ENCODE data around the gene TMEM25.
"Not testable (repeated sequence)": the region's sequence is repeated elsewhere in the genome, so short reads cannot be mapped to it uniquely, and the experiment has no call there.

The TMEM25 gene

DNA sequence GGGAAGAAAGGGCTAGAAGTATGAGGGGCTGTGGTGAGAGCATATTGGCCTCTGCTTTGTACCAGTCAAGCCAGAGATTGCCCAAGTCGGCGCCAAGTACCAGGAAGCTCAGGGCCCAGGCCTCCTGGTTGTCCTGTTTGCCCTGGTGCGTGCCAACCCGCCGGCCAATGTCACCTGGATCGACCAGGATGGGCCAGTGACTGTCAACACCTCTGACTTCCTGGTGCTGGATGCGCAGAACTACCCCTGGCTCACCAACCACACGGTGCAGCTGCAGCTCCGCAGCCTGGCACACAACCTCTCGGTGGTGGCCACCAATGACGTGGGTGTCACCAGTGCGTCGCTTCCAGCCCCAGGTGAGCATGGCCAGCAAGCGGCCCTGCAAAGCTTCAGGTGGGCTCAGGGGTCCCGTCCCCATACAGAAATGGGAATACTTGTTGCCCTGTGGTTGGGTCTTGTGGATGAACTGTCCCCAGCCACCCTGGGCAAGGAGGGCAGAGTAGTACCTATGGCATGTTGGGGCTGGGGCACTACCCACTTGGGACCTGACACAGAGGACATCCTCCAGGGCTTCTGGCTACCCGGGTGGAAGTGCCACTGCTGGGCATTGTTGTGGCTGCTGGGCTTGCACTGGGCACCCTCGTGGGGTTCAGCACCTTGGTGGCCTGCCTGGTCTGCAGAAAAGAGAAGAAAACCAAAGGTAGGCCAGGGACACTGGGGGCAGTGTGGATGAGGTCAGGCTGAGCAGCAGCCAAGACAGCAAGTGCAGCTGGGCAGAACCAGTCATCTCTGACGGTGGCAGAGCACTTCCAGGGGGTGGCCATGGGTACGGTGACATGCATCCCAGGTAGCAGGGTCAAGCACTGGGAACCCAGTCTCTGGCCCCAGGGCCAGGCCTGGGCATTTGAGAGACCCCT lies 2.1 kb downstream of the TMEM25 start:
- DNase-seq (ENCODE audit: low spot score) = no peak

DNA sequence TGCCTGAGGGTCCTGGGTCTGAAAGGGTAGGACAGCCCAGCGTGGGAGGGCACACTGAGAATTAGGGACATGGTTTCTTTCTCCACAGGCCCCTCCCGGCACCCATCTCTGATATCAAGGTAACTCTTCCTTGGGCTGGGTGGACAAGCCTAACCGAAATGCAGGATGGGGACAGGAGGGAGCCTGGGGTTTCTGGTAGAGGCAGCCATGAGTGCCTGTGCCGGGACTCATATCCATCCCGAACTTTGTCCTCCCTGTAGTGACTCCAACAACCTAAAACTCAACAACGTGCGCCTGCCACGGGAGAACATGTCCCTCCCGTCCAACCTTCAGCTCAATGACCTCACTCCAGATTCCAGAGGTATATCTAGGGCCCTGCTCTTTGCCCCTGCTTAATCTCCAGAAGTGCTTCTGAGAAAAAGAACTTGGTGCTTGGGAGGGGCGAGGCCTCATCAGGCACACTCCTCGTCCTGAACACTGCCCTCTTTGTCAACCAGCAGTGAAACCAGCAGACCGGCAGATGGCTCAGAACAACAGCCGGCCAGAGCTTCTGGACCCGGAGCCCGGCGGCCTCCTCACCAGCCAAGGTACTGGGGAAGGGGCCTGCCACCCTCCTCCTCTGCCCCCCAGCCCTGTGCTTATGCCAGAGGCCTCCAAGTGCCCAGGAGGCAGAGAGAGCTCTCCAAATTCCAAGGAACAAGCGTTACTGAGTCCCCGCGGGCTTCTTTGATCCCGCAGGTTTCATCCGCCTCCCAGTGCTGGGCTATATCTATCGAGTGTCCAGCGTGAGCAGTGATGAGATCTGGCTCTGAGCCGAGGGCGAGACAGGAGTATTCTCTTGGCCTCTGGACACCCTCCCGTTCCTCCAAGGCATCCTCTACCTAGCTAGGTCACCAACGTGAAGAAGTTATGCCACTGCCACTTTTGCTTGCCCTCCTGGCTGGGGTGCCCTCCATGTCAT lies 3.1 kb downstream of the TMEM25 start:
- DNase-seq (ENCODE audit: low spot score) = no peak

DNA sequence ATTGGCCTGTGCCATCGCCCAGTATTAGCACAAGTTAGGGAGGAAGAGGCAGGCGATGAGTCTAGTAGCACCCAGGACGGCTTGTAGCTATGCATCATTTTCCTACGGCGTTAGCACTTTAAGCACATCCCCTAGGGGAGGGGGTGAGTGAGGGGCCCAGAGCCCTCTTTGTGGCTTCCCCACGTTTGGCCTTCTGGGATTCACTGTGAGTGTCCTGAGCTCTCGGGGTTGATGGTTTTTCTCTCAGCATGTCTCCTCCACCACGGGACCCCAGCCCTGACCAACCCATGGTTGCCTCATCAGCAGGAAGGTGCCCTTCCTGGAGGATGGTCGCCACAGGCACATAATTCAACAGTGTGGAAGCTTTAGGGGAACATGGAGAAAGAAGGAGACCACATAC lies 4.3 kb downstream of the TMEM25 start:
- no peak for DNase-seq (ENCODE audit: low spot score)

- no peak for DNase-seq (ENCODE audit: low spot score)
Observed at GRCh38 chr11:118536726-118537125, 5.7 kb downstream of the TMEM25 start.

GRCh38 chr11:118537409-118537980 lies 6.5 kb downstream of the TMEM25 start:
- no peak for DNase-seq (ENCODE audit: low spot score)

- DNase-seq (ENCODE audit: low spot score) = no peak
Observed at GRCh38 chr11:118544010-118544646, 13.1 kb downstream of the TMEM25 start.

GRCh38 chr11:118544647-118545010 lies 13.6 kb downstream of the TMEM25 start:
- DNase-seq (ENCODE audit: low spot score) = no peak

- no peak for DNase-seq (ENCODE audit: low spot score)
Observed at GRCh38 chr11:118545533-118545932, 14.5 kb downstream of the TMEM25 start.

GRCh38 chr11:118547132-118547531 lies 16.1 kb downstream of the TMEM25 start:
- DNase-seq (ENCODE audit: low spot score) = no peak

DNA sequence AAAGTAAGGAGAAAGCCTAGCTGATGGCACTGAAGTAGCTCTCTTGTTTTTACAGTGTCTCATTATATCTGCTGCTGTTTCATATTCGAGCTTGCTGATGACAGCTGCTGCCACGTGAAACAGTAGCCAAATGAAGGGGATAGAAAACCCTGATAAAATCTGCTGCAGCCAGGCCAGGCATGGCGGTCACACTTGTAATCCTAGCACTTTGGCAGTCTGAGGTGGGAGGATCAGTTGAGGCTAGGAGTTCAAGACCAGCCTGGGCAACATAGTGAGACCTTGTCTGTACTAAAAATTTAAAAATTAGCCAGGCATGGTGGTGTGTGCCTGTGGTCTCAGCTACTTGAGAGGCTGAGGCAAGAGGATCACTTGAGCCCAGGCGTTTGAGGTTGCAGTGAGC lies 21.3 kb downstream of the TMEM25 start:
- no peak for DNase-seq (ENCODE audit: low spot score)

DNA sequence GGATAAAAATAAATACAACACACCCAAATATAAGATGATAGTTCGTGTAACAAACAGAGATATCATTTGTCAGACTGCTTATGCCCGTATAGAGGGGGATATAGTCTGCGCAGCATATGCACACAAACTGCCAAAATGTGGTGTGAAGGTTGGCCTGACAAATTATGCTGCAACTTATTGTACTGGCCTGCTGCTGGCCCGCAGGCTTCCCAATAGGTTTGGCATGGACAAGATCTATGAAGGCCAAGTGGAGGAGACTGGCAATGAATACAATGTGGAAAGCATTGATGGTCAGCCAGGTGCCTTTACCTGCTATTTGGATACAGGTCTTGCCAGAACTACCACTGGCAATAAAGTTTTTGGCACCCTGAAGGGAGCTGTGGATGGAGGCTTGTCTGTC lies 29.8 kb downstream of the TMEM25 start:
- DNase-seq (ENCODE audit: low spot score) = no peak

DNA sequence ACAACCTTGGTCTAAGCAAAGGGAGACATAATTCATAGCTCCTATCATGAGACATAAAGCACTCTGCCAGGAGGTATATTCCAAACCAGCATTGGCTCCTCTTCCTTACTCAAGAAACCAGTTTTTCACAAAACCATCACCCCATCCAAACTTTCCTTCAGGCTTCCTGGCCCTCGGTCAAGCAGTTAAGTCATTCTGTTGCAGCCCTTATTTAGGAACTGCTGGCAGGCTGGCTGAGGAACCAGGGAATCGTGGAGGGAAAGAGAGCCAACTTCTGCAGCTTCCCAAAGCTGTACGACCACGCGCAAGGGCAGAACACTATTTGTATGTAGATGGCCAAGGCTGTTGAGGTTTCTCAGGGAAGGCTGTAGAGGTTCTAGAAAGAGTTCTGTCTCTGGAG lies 34.1 kb downstream of the TMEM25 start:
- DNase-seq (ENCODE audit: low spot score) = peak; percentile 36

GRCh38 chr11:118569670-118570069 lies 38.7 kb downstream of the TMEM25 start:
- no peak for DNase-seq (ENCODE audit: low spot score)

DNA sequence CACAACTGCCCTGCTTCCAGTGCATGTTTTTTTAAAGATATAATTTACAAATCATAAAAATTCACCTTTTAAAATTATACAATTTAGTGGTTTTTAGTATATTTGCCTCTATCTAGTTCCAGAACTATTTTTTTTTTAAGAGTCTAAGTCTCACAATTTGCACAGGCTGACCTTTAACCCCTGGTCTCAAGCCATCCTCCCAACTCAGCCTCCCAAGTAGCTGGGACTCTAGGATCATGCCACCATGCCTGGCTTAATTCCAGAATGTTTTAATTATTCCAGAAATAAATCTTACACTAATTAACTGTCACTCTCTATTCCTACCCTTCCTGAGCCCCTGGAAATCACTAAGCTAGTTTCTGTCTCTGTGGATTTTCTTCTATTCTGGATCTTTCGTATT lies 39.8 kb downstream of the TMEM25 start:
- no peak for DNase-seq (ENCODE audit: low spot score)

DNA sequence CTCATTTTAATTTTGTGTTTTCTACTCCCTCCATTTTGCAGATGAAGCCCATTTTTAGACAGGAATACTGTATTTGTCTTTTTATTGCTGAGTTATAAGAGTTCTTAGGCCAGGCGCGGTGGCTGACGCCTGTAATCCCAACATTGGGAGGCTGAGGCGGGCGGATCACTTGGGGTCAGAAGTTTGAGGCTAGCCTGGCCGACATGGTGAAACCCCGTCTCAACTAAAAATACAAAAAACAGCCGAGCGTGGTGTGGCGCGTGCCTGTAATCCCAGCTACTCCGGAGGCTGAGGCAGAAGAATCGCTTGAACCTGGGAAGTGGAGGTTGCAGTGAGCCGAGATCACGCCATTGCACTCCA lies 40.7 kb downstream of the TMEM25 start:
- not testable (repeated sequence) for DNase-seq (ENCODE audit: low spot score)

DNA sequence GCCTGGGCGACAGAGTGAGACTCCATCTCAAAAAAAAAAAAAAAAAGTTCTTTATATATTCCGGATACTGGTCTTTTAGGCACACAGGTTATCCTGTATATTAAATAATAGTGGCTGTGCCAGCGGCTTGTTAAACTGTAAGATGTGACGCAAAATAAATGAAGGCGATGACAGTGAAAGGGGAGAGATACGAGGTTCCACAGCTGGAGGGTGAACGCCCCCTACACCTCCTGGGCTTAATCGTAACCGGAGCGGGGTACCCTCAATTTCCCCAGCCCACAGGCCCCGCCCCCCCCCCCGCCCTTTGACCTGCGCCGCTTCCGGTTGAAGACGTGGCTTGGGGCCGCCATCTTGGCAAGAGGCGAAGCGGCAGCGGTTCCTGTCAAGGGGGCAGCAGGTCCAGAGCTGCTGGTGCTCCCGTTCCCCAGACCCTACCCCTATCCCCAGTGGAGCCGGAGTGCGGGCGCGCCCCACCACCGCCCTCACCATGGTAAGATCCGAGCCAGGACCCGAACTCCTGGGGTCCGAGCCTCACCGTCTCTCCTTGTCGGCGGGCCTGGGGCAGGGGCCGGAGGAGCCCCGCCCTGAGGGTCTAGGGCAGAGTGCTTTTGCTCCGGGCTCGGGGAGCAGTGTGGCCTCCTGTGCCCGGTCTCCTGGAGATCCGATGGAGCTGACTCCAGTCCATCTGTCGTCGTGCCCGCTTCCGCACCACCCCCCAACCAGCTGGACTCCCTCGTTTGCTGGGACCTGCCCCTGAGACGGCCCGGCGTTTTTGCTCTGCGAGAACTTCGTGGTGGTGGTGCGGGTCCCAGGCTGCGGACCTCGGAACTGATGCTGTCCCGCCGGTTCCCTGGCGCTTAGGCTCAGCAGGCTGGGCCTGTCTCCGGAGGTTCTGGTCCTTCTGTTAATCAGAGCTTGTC lies 41.3 kb downstream of the TMEM25 start, which contains the start of gene ARCN1:
Gene ARCN1 (plus strand): TSS at position 349 of the 920 bp plus-strand sequence. CDS start 139 bp downstream, at position 488.
- DNase-seq (ENCODE audit: low spot score) = peak; percentile 88

- DNase-seq (ENCODE audit: low spot score) = peak; percentile 42
Observed at GRCh38 chr11:118572981-118573550, 42.1 kb downstream of the TMEM25 start.

- no peak for DNase-seq (ENCODE audit: low spot score)
Observed at GRCh38 chr11:118574636-118575035, 43.6 kb downstream of the TMEM25 start.

DNA sequence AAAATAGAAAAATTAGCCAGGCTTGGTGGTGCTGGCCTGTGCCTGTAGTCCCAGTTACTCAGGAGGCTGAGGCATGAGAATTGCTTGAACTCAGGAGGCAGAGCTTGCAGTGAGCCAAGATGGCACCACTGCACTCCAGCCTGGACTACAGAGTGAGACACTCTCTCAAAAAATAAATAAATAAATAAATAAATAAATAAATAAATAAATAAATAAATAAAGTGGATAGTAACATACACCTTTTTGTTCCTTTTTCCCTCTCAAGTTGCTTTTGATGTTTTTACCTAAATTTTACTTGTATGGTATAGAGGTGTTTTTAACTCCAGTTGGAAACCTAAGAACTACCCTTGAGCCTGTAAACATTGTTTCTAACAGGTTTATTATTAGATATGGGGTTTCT lies 47.0 kb downstream of the TMEM25 start:
- not testable (repeated sequence) for DNase-seq (ENCODE audit: low spot score)

DNA sequence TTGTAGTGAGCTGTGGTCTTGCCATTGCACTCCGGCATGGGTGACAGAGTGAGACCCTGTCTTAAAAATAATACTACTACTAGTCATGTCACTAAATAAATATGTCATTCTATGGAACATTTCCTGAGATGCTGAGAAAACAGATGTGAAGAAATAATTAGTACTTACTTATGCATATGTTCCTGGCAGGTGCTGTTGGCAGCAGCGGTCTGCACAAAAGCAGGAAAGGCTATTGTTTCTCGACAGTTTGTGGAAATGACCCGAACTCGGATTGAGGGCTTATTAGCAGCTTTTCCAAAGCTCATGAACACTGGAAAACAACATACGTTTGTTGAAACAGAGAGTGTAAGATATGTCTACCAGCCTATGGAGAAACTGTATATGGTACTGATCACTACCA lies 50.1 kb downstream of the TMEM25 start:
- no peak for DNase-seq (ENCODE audit: low spot score)

Data from AG08395 (cell line).